Bronchial epithelial cell (primary cell): ENCODE results near the gene ENDOV. TPM values are rescaled to one million over a fixed set of nuclear protein-coding genes. Genes with fewer than 3 reads are reported as not detected.

Source experiments
- DNase-seq: peaks from one replicate; pipeline ENCODE4 v3.0.0-alpha.2; 2010; ENCODE audit warnings: low read depth
- FAIRE-seq: peaks from 2 replicates; lab custom pipeline; 2011; peaks lifted over from hg19 to GRCh38; lab: Jason Lieb, UNC
- H3K27me3 ChIP-seq: 2 replicates; pipeline ENCODE4 v1.5.1; 2011; ENCODE audit warnings: low read length; ENCODE audit not compliant: control insufficient read depth, insufficient read depth
- H3K36me3 ChIP-seq: 2 replicates; pipeline ENCODE4 v1.5.1; 2011; ENCODE audit warnings: low read length; ENCODE audit not compliant: control insufficient read depth, insufficient read depth
- H3K4me3 ChIP-seq: 2 replicates; pipeline ENCODE4 v1.5.1; 2011; ENCODE audit warnings: mild to moderate bottlenecking, low read depth, low read length, control low read depth
- total RNA-seq: library from RNA; depleted of rRNA; stranded (reverse); fragments of >200 nt; gene quantifications from 2 replicates; pipeline ENCODE4 v1.2.1, GENCODE V29; 2014
- TF ChIP-seq, protein P1 (sequence below): IDR thresholded peaks from 2 replicates; pipeline ENCODE4 v1.5.1; 2011; ENCODE audit warnings: mild to moderate bottlenecking, moderate library complexity, low read length, control low read depth, inconsistent platforms; ENCODE audit not compliant: insufficient read depth, severe bottlenecking

Gene ENDOV
- total RNA-seq, 1 donor from 2014 or later, result 19.5 TPM

DNA sequence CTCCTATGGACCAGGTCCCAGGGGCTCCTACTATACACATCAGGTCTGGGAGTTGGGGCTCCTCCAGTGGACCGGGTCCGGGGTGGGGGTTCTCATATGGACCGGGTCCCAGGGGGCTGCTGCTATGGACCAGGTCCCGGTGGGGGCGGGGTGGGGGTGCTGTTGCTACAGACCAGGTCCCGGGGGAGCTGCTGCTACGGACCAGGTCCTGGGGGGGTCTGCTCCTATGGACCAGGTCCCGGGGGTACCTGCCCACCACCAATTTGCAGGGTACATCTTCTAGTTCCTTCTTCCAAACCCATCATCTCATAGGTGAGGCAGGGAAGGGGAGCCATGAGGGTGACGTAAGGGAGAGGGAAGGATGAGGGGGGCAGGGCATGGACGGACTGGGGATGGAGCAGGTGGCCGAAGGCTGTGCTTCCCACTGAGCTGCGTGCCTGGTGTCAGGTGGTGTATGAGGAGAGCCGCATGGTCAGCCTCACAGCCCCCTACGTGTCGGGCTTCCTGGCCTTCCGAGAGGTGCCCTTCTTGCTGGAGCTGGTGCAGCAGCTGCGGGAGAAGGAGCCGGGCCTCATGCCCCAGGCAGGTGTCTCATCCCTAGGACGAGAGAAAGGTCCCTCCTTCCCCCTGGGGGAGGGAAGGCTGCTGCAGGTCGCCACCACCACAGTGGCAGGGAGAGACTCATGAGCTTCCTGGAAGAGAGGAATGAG is 6.6 kb downstream of the ENDOV start:
- TF ChIP-seq, protein P1, sequence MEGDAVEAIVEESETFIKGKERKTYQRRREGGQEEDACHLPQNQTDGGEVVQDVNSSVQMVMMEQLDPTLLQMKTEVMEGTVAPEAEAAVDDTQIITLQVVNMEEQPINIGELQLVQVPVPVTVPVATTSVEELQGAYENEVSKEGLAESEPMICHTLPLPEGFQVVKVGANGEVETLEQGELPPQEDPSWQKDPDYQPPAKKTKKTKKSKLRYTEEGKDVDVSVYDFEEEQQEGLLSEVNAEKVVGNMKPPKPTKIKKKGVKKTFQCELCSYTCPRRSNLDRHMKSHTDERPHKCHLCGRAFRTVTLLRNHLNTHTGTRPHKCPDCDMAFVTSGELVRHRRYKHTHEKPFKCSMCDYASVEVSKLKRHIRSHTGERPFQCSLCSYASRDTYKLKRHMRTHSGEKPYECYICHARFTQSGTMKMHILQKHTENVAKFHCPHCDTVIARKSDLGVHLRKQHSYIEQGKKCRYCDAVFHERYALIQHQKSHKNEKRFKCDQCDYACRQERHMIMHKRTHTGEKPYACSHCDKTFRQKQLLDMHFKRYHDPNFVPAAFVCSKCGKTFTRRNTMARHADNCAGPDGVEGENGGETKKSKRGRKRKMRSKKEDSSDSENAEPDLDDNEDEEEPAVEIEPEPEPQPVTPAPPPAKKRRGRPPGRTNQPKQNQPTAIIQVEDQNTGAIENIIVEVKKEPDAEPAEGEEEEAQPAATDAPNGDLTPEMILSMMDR, result no peak
- Histone ChIP-seq H3K36me3 (peaks cover 2% of the 10 kb centered on the region), H3K4me3 (no peak overlapping the region), H3K27me3 (peaks cover 1% of the 10 kb centered on the region)
- DNase-seq (no peak), FAIRE-seq (no peak)

DNA sequence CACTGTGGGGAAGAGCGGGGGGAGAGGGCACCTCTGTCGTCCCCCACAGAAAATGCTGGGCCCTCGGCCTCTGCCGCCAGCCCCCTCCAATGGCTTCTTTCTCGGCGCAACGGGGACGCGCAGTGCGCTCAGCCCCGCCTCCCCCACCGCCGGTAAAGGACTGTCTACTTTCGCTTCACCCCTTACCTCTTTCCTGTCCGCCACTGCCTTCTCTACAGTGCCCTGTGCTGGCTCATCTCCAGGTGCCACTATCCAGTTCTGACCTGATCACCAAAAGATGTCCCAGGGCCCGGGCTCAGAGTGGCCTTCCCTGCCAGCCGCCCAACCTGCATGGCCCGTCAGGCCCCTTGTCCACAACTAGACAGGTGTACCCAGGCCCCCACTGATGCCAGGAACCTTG is 7.3 kb downstream of the ENDOV start:
- FAIRE-seq, result no peak

DNA sequence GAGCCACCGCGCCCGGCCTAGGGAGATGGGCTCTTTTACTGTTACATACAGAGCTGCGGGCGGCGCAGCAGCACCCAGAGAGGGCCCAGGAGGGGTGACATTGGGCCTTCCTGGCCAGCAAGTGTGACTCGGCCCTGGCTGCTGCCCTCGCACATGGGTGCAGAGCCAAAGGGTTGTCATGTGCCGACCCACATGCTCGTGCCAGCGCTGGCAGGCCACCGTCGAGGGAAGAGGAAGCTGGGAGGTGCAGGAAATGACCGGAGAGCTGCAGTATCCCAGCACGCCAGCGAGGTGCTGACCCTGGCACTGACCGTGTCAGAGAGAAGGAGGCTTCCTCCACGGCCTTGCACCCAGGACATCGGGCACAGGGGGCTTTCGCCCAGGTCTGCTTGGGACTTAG is 8.0 kb downstream of the ENDOV start:
- Histone ChIP-seq H3K27me3 (peaks cover 1% of the 10 kb centered on the region), H3K4me3 (no peak overlapping the region), H3K36me3 (no peaks in the 10 kb centered on the region)
- FAIRE-seq (no peak), DNase-seq (no peak)
- TF ChIP-seq, protein P1, result no peak

More for the DNA sequence above, 7.3 kb downstream of the ENDOV start:
- Histone ChIP-seq H3K27me3 (peaks cover 1% of the 10 kb centered on the region), H3K4me3 (no peak overlapping the region), H3K36me3 (peaks cover 2% of the 10 kb centered on the region)
- TF ChIP-seq, protein P1, result no peak
- no peak for DNase-seq

DNA sequence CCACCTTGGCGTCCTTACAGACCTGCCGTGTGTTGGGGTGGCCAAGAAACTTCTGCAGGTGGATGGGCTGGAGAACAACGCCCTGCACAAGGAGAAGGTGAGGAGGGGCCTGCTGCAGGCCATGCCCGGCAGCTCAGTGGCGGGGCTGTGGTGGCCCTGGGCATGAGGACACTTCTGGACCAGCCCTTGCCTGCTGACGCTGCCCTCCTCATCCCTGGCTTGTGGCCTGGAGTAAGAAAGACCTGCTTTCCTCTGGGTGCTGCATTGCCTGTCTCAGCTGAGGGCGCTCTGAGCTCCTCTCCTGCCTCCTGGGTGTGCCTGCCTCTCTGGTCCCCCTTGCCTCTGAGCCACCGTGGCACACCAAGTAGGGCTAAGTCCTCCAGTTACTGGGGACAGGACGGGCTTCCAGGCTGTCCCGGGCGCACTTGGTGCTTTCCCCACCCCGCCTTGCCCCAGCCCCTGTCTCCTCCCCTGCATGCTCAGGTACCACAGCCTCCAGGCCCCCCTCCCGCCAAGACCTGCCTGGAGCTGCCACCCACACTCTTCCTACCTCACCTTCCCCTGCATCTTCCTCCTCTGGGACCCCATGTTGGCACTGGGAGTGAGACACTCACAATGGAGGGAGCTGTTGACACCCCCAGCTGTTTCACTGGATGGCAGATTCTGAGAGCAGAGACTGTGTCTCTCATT is 8.7 kb downstream of the ENDOV start:
- H3K36me3 ChIP-seq, result no peaks in the 10 kb centered on the region
- peaks cover 1% of the 10 kb centered on the region for H3K27me3 ChIP-seq
- TF ChIP-seq, protein P1, result no peak
- no peak for DNase-seq
- no peak overlapping the region for H3K4me3 ChIP-seq
- no peak for FAIRE-seq

DNA sequence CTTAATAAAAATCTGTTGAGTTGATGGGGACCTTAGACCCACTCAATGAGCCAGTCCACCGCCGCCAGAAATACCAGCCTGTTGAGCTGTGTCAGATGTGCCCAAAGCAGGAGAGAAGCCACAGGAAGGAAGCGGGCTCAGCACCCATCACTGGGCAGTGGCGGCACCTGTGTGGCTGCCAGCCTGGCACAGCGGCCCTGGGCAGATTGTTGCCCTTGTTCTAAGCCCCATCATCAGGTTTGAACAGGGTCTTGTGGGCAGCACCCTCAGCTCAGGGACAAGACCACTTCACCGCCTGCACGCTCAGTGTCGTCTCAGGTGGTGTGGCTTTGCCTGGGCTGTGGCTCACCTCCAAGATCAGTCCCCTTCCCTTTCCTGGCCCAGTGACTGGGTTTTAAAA is 9.3 kb downstream of the ENDOV start:
- TF ChIP-seq, protein P1, result no peak
- Histone ChIP-seq H3K27me3 (peaks cover 1% of the 10 kb centered on the region), H3K36me3 (no peaks in the 10 kb centered on the region), H3K4me3 (no peak overlapping the region)
- FAIRE-seq, result no peak
- DNase-seq, result no peak
